NCI-H1417 (cell line): ENCODE results near the gene CREM.

Experiments
- DNase-seq, 3 experiments: peaks; one replicate each; lab custom pipeline; 2025; lab: John Stamatoyannopoulos, UW

Gene CREM

DNA sequence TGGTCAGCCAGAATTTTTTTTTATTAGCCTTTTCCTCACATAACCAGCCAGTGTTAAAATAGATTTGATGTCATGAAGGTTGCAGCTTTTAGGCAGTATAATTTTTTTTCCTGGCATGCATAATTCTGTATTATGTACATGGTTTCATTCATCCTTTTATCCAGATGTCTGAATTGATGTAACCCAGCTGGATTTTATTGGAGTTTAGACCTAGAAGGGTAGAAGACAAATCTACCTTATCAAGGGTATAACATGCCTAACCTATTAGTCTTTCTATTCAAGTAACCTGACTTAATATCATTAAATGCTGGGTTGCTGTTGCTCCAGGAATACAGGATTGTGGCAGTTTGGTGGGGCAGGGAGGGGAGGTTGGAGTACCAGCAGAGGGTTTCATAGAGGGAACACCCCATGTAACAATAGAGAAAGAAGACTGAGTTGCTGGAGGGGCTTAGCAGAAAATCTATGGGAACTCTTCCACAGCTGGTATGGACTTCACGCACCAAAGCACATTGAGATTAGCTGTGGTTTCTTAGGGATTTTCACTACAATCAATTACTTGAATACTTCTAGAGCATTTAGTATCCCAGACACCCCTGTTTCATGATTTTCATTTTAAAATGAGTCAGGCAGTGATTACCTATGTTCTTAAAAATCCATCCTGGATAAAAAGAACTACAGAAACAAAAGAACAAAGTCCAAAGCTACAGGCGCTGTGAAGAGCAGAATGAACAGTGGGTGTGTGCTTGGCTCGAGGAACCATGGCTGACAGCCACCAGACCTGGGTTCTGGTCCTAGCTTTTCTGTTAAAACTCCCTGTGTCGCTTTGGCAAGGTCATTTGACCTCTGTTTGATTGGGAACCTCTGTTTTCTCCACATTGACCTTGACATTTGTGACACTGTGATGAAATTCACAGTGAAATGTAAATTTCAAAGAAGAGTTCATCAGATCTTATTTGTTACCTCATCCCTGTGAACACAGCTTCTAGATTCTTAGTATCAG lies 93.5 kb downstream of the CREM start:
- no peak for DNase-seq

DNA sequence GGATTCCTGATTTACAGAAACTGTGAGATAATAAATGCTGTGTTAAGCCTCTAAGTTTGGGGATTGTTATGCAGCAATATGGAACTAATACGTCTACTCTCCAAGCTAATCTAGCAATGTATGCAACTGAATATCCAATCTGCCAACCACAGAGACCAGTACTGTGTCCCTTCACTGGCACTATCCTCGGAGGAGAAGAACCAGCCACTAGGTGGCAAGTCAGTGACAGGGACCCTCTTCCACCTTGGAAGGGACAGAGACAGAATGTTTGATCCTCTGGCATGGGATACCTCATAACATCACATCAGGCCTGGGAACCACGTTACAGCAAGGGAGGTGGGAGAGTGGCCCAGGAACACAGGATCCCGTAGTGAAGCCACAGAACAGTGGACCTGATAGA lies 96.4 kb downstream of the CREM start:
- no peak for DNase-seq

GRCh38 chr10:35224045-35224740 lies 97.5 kb downstream of the CREM start:
- DNase-seq = no peak

GRCh38 chr10:35225204-35225603 lies 98.6 kb downstream of the CREM start:
- no peak for DNase-seq

- no peak for DNase-seq
These were observed 99.9 kb downstream of the CREM start for GRCh38 chr10:35226507-35226906.

DNA sequence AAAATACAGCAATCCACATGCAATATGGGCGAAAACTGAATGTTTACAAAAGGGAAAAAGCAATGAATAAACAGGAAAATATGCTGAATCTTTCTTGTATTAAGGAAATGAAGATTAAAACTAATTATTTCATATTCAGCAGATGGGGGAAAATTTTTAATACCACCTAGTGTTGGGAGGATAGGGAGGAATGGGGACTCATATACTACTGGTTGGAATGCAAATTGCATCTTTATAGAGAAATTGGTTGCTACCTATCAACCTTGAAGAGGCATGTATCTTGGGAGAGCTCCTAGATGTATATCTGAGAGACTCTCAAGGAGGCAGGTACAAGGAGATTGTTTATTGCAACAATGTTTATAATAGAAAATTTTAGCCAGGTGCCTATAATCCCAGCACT lies 101.4 kb downstream of the CREM start:
- no peak for DNase-seq

DNA sequence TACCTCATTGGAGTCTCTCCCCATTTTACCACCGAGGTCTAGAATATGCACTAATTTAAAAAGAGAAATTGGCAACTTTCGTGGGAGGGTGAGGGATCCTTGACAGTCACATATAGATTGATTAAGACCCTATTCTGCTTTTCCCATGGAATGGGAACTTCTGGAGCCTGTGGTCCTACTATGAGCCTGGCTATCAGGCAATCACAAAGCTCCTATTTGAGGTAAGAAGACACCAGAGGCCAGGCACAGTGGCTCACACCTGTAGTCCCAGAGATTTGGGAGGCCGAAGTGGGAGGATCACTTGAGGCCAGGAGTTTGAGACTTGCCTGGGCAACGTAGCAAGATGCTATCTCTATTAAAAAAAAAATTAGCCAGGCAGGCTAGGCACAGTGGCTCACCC lies 105.0 kb downstream of the CREM start:
- DNase-seq = no peak

- DNase-seq = no peak
These were observed 105.9 kb downstream of the CREM start for GRCh38 chr10:35232527-35232926.

DNA sequence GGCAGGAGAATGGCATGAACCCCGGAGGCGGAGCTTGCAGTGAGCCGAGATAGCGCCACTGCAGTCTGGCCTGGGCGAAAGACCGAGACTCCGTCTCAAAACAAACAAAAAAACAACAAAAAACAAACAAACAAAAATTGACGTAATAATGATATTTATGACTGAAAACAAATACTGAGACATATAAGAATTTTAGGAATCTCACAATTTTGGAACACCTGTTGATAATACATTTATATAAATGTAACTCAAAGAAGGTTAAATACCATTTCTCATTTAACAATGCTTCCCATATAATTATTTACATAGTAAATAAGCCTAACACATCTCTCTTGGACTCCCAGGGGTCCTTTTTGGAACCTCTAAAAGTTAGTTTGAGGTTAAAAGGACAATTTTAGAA lies 107.4 kb downstream of the CREM start:
- no peak for DNase-seq

- DNase-seq = peak in 1 of 3 experiments; percentile 12
These were observed 110.1 kb downstream of the CREM start for GRCh38 chr10:35236739-35237138.

- DNase-seq = no peak
These were observed 111.3 kb downstream of the CREM start for GRCh38 chr10:35237766-35238512.

DNA sequence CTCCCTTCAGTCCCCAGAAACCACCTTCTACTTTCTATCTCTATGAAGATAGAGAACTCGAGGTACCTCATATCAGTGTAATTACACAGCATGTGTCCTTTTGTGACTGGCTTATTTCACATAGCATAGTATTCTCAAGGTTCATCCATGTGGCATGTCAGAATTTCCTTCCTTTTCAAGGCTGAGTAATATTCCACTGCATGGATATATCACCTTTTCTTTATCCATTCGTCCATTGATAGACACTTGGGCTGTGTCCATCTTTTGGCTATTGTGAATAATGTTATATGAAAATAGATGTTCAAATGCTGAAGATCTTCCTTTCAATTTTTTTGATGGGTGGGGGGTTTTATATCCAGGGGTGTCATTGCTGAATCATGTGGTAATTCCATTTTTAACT lies 117.9 kb downstream of the CREM start:
- no peak for DNase-seq

DNA sequence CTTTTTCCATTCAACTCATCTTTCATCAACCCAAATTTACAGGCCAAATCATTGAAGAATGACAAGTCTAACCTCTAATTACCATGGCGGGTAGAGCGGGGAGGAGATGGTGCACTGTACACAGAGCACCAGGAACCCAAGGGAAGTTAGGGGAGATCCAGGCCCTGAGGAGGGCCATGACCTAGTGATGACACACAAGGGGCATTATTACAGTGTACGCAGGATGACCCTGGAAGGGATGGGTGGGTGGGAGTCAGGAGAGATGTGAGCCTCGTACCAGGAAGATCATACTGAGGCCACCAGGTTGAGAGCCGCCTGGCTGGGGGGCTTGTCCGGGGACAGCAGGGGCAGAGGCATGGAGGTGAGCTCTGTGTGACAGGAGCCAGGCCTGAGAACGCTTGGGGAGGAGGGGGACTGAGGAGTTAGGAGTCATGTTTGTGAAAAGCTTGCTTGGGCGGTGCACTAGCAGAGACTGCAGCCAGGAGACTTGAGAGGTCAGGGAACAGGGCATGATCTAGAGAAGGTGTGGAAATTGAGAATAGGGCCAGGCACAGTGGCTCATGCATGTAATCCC lies 120.2 kb downstream of the CREM start:
- DNase-seq = no peak

GRCh38 chr10:35251373-35252100 lies 124.9 kb downstream of the CREM start:
- DNase-seq = no peak

DNA sequence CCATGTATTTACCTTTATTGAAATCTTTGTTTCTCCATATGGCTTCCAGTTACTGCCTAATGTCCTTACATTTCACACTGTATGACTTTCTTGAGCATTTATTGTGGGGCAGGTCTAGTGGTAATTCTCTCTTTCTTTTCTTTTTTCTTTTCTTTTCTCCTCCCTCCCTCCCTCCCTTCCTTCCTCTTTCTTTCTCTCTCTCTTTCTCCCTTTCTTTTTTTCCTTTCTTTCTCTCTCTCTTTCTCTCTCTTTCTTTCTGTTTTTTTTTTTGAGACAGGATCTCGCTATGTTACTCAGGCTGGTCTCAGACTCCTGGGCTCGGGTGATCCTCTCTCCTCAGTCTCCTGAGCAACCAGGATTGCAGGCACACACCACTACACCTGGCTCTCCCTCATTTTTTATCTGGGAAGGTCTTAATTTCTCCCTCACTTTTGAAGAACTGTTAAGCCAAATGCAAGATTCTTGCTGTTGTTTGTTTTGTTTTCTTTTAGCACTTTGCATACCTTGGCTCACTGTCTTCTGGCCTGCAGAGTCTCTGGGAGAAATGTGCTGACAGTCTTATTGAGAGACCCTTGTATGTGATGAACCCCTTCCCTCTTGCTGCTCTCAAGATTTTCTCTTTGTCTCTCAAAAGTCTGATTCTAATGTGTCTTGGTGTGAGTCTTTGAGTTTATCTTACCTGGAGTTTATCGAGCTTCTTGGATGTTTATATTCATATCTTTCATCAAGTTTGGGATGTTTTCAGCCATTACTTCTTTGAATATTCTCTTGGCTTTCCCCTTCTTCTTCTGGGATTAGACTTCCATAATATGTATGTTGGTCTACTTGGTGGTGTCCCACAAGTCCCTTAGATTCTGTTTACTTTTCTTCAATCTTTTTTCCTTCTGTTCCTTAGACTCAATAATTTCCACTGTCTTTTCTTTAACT lies 130.7 kb downstream of the CREM start:
- DNase-seq = no peak

GRCh38 chr10:35259769-35260397 lies 133.2 kb downstream of the CREM start:
- DNase-seq = no peak

- no peak for DNase-seq
These were observed 135.8 kb downstream of the CREM start for GRCh38 chr10:35262436-35262835.
